ENCODE measurements around the gene PDS5A. TPM values are rescaled to one million over a fixed set of nuclear protein-coding genes. Genes with fewer than 3 reads are reported as not detected.

The PDS5A gene
- total RNA-seq, 1 donor from 2014 or later, result 66.0 TPM

GRCh38 chr4:39865280-39865679, 112.4 kb downstream of the PDS5A start:
- no peaks in the 10 kb centered on the region for H3K36me3 Mint-ChIP-seq (ENCODE audit: unreplicated experiment)
- no peak overlapping the region for H3K4me3 Mint-ChIP-seq (ENCODE audit: unreplicated experiment)
- no peak for TF ChIP-seq CTCF (IDR thresholded peaks at IDR 0.05; ENCODE audit: partially characterized antibody, unreplicated experiment)
- no peaks in the 10 kb centered on the region for H3K27me3 Mint-ChIP-seq (ENCODE audit: unreplicated experiment)
- H3K4me1 Mint-ChIP-seq (ENCODE audit: low read depth, unreplicated experiment), result no peaks in the 10 kb centered on the region
- DNase-seq, result no peak
- no peak overlapping the region for H3K27ac Mint-ChIP-seq (ENCODE audit: unreplicated experiment)
- no peaks in the 10 kb centered on the region for H3K9me3 Mint-ChIP-seq (ENCODE audit: unreplicated experiment)

- Mint-ChIP-seq H3K4me1 (ENCODE audit: low read depth, unreplicated experiment) (no peaks in the 10 kb centered on the region), H3K27me3 (ENCODE audit: unreplicated experiment) (no peaks in the 10 kb centered on the region), H3K4me3 (ENCODE audit: unreplicated experiment) (no peak overlapping the region), H3K9me3 (ENCODE audit: unreplicated experiment) (no peaks in the 10 kb centered on the region), H3K27ac (ENCODE audit: unreplicated experiment) (no peak overlapping the region), H3K36me3 (ENCODE audit: unreplicated experiment) (no peaks in the 10 kb centered on the region)
- TF ChIP-seq CTCF (IDR thresholded peaks at IDR 0.05; ENCODE audit: partially characterized antibody, unreplicated experiment), result no peak
- no peak for DNase-seq
Measured at GRCh38 chr4:39864391-39864790, 113.3 kb downstream of the PDS5A start.

- no peak for TF ChIP-seq CTCF (IDR thresholded peaks at IDR 0.05; ENCODE audit: partially characterized antibody, unreplicated experiment)
- Mint-ChIP-seq H3K4me1 (ENCODE audit: low read depth, unreplicated experiment) (no peaks in the 10 kb centered on the region), H3K4me3 (ENCODE audit: unreplicated experiment) (no peak overlapping the region), H3K27ac (ENCODE audit: unreplicated experiment) (no peak overlapping the region), H3K9me3 (ENCODE audit: unreplicated experiment) (no peaks in the 10 kb centered on the region), H3K27me3 (ENCODE audit: unreplicated experiment) (no peaks in the 10 kb centered on the region), H3K36me3 (ENCODE audit: unreplicated experiment) (peaks cover 3% of the 10 kb centered on the region)
- DNase-seq, result no peak
Measured at GRCh38 chr4:39860804-39861203, 116.9 kb downstream of the PDS5A start.

GRCh38 chr4:39855909-39856512, 121.7 kb downstream of the PDS5A start:
- H3K4me1 Mint-ChIP-seq (ENCODE audit: low read depth, unreplicated experiment), result no peaks in the 10 kb centered on the region
- DNase-seq, result no peak
- TF ChIP-seq CTCF (IDR thresholded peaks at IDR 0.05; ENCODE audit: partially characterized antibody, unreplicated experiment), result no peak
- no peaks in the 10 kb centered on the region for H3K27me3 Mint-ChIP-seq (ENCODE audit: unreplicated experiment)
- no peaks in the 10 kb centered on the region for H3K9me3 Mint-ChIP-seq (ENCODE audit: unreplicated experiment)
- peaks cover 10% of the 10 kb centered on the region for H3K36me3 Mint-ChIP-seq (ENCODE audit: unreplicated experiment)
- H3K27ac Mint-ChIP-seq (ENCODE audit: unreplicated experiment), result no peak overlapping the region
- H3K4me3 Mint-ChIP-seq (ENCODE audit: unreplicated experiment), result no peak overlapping the region

DNA sequence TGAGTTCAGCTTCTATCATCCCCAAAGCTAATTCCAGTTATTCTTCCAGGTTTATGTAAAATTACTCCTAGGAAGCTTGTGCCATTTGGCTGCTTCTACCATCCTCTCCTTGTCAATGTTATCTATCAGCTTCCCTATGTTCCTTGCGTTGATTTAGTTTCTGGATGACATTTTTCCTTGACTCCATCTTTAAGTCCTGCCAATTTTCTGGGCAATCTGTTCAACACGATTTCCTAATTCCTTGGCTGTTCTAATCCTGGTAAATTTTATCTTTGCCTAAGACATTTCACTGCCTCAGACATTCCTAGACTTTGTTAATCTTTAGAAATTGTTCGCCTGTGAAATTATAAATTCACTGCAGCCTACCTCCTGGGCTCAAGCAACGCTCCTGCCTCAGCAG, 125.1 kb downstream of the PDS5A start:
- H3K4me1 Mint-ChIP-seq (ENCODE audit: low read depth, unreplicated experiment), result no peaks in the 10 kb centered on the region
- no peak overlapping the region for H3K4me3 Mint-ChIP-seq (ENCODE audit: unreplicated experiment)
- DNase-seq, result no peak
- H3K9me3 Mint-ChIP-seq (ENCODE audit: unreplicated experiment), result no peaks in the 10 kb centered on the region
- peaks cover 10% of the 10 kb centered on the region for H3K36me3 Mint-ChIP-seq (ENCODE audit: unreplicated experiment)
- no peak for TF ChIP-seq CTCF (IDR thresholded peaks at IDR 0.05; ENCODE audit: partially characterized antibody, unreplicated experiment)
- H3K27ac Mint-ChIP-seq (ENCODE audit: unreplicated experiment), result no peak overlapping the region
- no peaks in the 10 kb centered on the region for H3K27me3 Mint-ChIP-seq (ENCODE audit: unreplicated experiment)
